ENCODE measurements around the gene CDH15.

The CDH15 gene

GRCh38 chr16:89123001-89123830, 48.3 kb upstream of the CDH15 start:
- no peak for DNase-seq
- TF ChIP-seq EZH2 (optimal IDR thresholded peaks at IDR 0.05; ENCODE audit: low read depth, low read length) (no peak), EZH2phosphoT487 (IDR thresholded peaks at IDR 0.05; ENCODE audit: low read length) (no peak), CTCF (IDR thresholded peaks at IDR 0.05; ENCODE audit: low read length) (no peak)

GRCh38 chr16:89123831-89124100, 47.8 kb upstream of the CDH15 start:
- Histone ChIP-seq H3K79me2 (ENCODE audit: low read length) (no peaks in the 10 kb centered on the region; the same call in 1 of the 2 replicates), H3K9ac (ENCODE audit: low read length) (peak overlapping the region; percentile 77; the same call in 1 of the 2 replicates), H4K20me1 (ENCODE audit: insufficient read depth, low read length) (no peaks in the 10 kb centered on the region), H3K9me3 (replicated peaks; ENCODE audit: insufficient read depth, low read length) (no peaks in the 10 kb centered on the region), H3K4me2 (ENCODE audit: low read depth, low read length) (peak overlapping the region; percentile 71), H3K4me1 (ENCODE audit: low read length) (peaks cover 35% of the 10 kb centered on the region), H3K27ac (ENCODE audit: low read length) (peak overlapping the region; percentile 99), H3K27me3 (replicated peaks; ENCODE audit: insufficient read depth, low read length) (no peaks in the 10 kb centered on the region), H3K9me2 (replicated peaks; ENCODE audit: insufficient read depth, low read length) (no peaks in the 10 kb centered on the region), H2AFZ (ENCODE audit: low read length) (no peak overlapping the region), H3F3A (ENCODE audit: insufficient read depth, low read length) (peaks cover 25% of the 10 kb centered on the region), H3K4me3 (ENCODE audit: low read length) (peak overlapping the region; percentile 39; the same call in 1 of the 2 replicates), H3K36me3 (replicated peaks; ENCODE audit: insufficient read depth, low read length) (no peaks in the 10 kb centered on the region)
- TF ChIP-seq EZH2phosphoT487 (IDR thresholded peaks at IDR 0.05; ENCODE audit: low read length): no peak
- TF ChIP-seq CTCF (IDR thresholded peaks at IDR 0.05; ENCODE audit: low read length): no peak
- TF ChIP-seq EZH2 (optimal IDR thresholded peaks at IDR 0.05; ENCODE audit: low read depth, low read length): no peak
- DNase-seq: no peak

More at GRCh38 chr16:89123001-89123830, 48.3 kb upstream of the CDH15 start:
- H3K9me2 ChIP-seq (replicated peaks; ENCODE audit: insufficient read depth, low read length): no peaks in the 10 kb centered on the region
- peaks cover 25% of the 10 kb centered on the region for H3F3A ChIP-seq (ENCODE audit: insufficient read depth, low read length)
- no peaks in the 10 kb centered on the region for H3K36me3 ChIP-seq (replicated peaks; ENCODE audit: insufficient read depth, low read length)
- H4K20me1 ChIP-seq (ENCODE audit: insufficient read depth, low read length): no peaks in the 10 kb centered on the region
- no peaks in the 10 kb centered on the region; the same call in 1 of the 2 replicates for H3K79me2 ChIP-seq (ENCODE audit: low read length)
- H3K4me1 ChIP-seq (ENCODE audit: low read length): peaks cover 35% of the 10 kb centered on the region
- peak overlapping the region; percentile 99 for H3K27ac ChIP-seq (ENCODE audit: low read length)
- H2AFZ ChIP-seq (ENCODE audit: low read length): no peak overlapping the region
- peak overlapping the region; percentile 77 for H3K9ac ChIP-seq (ENCODE audit: low read length)
- no peaks in the 10 kb centered on the region for H3K9me3 ChIP-seq (replicated peaks; ENCODE audit: insufficient read depth, low read length)
- peak overlapping the region; percentile 71 for H3K4me2 ChIP-seq (ENCODE audit: low read depth, low read length)
- peak overlapping the region; percentile 39 for H3K4me3 ChIP-seq (ENCODE audit: low read length)
- H3K27me3 ChIP-seq (replicated peaks; ENCODE audit: insufficient read depth, low read length): no peaks in the 10 kb centered on the region

- H4K20me1 ChIP-seq (ENCODE audit: insufficient read depth, low read length): no peaks in the 10 kb centered on the region
- no peak for DNase-seq
- no peak overlapping the region for H3K27ac ChIP-seq (ENCODE audit: low read length)
- peaks cover 2% of the 10 kb centered on the region; the same call in 1 of the 2 replicates for H3K79me2 ChIP-seq (ENCODE audit: low read length)
- no peaks in the 10 kb centered on the region for H3K27me3 ChIP-seq (replicated peaks; ENCODE audit: insufficient read depth, low read length)
- no peak for TF ChIP-seq EZH2phosphoT487 (IDR thresholded peaks at IDR 0.05; ENCODE audit: low read length)
- TF ChIP-seq EZH2 (optimal IDR thresholded peaks at IDR 0.05; ENCODE audit: low read depth, low read length): no peak
- H3K36me3 ChIP-seq (replicated peaks; ENCODE audit: insufficient read depth, low read length): no peaks in the 10 kb centered on the region
- peaks cover 4% of the 10 kb centered on the region; the same call in 1 of the 2 replicates for H3F3A ChIP-seq (ENCODE audit: insufficient read depth, low read length)
- H3K9me2 ChIP-seq (replicated peaks; ENCODE audit: insufficient read depth, low read length): no peaks in the 10 kb centered on the region
- no peaks in the 10 kb centered on the region for H3K9me3 ChIP-seq (replicated peaks; ENCODE audit: insufficient read depth, low read length)
- peaks cover 7% of the 10 kb centered on the region for H3K4me1 ChIP-seq (ENCODE audit: low read length)
- H3K4me2 ChIP-seq (ENCODE audit: low read depth, low read length): no peak overlapping the region
- no peak overlapping the region for H2AFZ ChIP-seq (ENCODE audit: low read length)
- no peak overlapping the region for H3K9ac ChIP-seq (ENCODE audit: low read length)
- no peak overlapping the region for H3K4me3 ChIP-seq (ENCODE audit: low read length)
Measured at GRCh38 chr16:89129378-89129777, 42.2 kb upstream of the CDH15 start.

GRCh38 chr16:89130448-89130847, 41.1 kb upstream of the CDH15 start:
- Histone ChIP-seq H4K20me1 (ENCODE audit: insufficient read depth, low read length) (no peaks in the 10 kb centered on the region), H3K9me2 (replicated peaks; ENCODE audit: insufficient read depth, low read length) (no peaks in the 10 kb centered on the region), H3K4me2 (ENCODE audit: low read depth, low read length) (no peak overlapping the region), H3K36me3 (replicated peaks; ENCODE audit: insufficient read depth, low read length) (no peaks in the 10 kb centered on the region), H3K79me2 (ENCODE audit: low read length) (peaks cover 2% of the 10 kb centered on the region; the same call in 1 of the 2 replicates), H2AFZ (ENCODE audit: low read length) (no peak overlapping the region), H3K9me3 (replicated peaks; ENCODE audit: insufficient read depth, low read length) (no peaks in the 10 kb centered on the region), H3K4me1 (ENCODE audit: low read length) (0 out of 2 replicates have a peak, but pooled peaks cover 4% of the 10 kb centered on the region), H3F3A (ENCODE audit: insufficient read depth, low read length) (peaks cover 4% of the 10 kb centered on the region; the same call in 1 of the 2 replicates), H3K9ac (ENCODE audit: low read length) (no peak overlapping the region), H3K4me3 (ENCODE audit: low read length) (no peak overlapping the region), H3K27me3 (replicated peaks; ENCODE audit: insufficient read depth, low read length) (no peaks in the 10 kb centered on the region), H3K27ac (ENCODE audit: low read length) (no peak overlapping the region)
- DNase-seq: no peak
- TF ChIP-seq EZH2 (optimal IDR thresholded peaks at IDR 0.05; ENCODE audit: low read depth, low read length): no peak
- TF ChIP-seq CTCF (IDR thresholded peaks at IDR 0.05; ENCODE audit: low read length): no peak
- no peak for TF ChIP-seq EZH2phosphoT487 (IDR thresholded peaks at IDR 0.05; ENCODE audit: low read length)
